ENCODE measurements around the gene NTNG1.

Gene NTNG1

GRCh38 chr1:107138166-107138565 lies 2.7 kb upstream of the NTNG1 start:
- Histone ChIP-seq H4K91ac (ENCODE audit: low read length) (no peak overlapping the region), H2BK5ac (ENCODE audit: low read depth, low read length, poor library complexity, severe bottlenecking) (no peak overlapping the region), H3K9me3 (ENCODE audit: control insufficient read depth, low read length) (no peaks in the 10 kb centered on the region), H3K4me2 (ENCODE audit: low read length, poor library complexity, severe bottlenecking) (no peak overlapping the region), H2BK120ac (ENCODE audit: low read depth, low read length) (no peak overlapping the region), H4K8ac (ENCODE audit: low read length) (no peak overlapping the region), H3K18ac (ENCODE audit: low read depth in 1 of 2, low read length in 2 of 2) (no peak overlapping the region), H3K27ac (ENCODE audit: low read length, poor library complexity, severe bottlenecking) (no peak overlapping the region), H3K14ac (ENCODE audit: low read length in 2 of 2) (no peak overlapping the region), H3K27me3 (ENCODE audit: control insufficient read depth in 1 of 2, insufficient read depth in 1 of 2, low read length in 2 of 2) (no peaks in the 10 kb centered on the region), H3K4me3 (ENCODE audit: insufficient read depth in 1 of 2, low read depth in 1 of 2, low read length in 2 of 2) (no peak overlapping the region), H3K4ac (ENCODE audit: low read depth in 1 of 2, low read length in 2 of 2) (no peak overlapping the region), H2AFZ (ENCODE audit: low read depth, low read length) (no peak overlapping the region), H3K4me1 (ENCODE audit: control insufficient read depth, insufficient read depth, low read depth, low read length) (peaks cover 8% of the 10 kb centered on the region), H2BK15ac (ENCODE audit: low read depth, poor library complexity, severe bottlenecking) (no peak overlapping the region), H2AK5ac (ENCODE audit: low read length, severe bottlenecking) (no peak overlapping the region), H3K9ac (ENCODE audit: low read length) (no peak overlapping the region), H2BK12ac (ENCODE audit: low read length in 2 of 2) (no peak overlapping the region), H3K79me1 (replicated peaks; ENCODE audit: low read length, poor library complexity, severe bottlenecking) (no peaks in the 10 kb centered on the region), H3K36me3 (ENCODE audit: control insufficient read depth in 1 of 2, insufficient read depth in 2 of 2, low read depth in 1 of 2, low read length in 2 of 2) (no peaks in the 10 kb centered on the region), H3K23ac (ENCODE audit: low read length in 2 of 2) (no peak overlapping the region)
- DNase-seq, result no peak

GRCh38 chr1:107138767-107139445 lies 1.9 kb upstream of the NTNG1 start:
- Histone ChIP-seq H4K8ac (ENCODE audit: low read length) (no peak overlapping the region), H3K4me3 (ENCODE audit: insufficient read depth in 1 of 2, low read depth in 1 of 2, low read length in 2 of 2) (peak overlapping the region in 1 of 2 experiments; percentile 96), H3K36me3 (ENCODE audit: control insufficient read depth in 1 of 2, insufficient read depth in 2 of 2, low read depth in 1 of 2, low read length in 2 of 2) (no peaks in the 10 kb centered on the region), H3K23ac (ENCODE audit: low read length in 2 of 2) (no peak overlapping the region), H2BK12ac (ENCODE audit: low read length in 2 of 2) (no peak overlapping the region), H3K4me2 (ENCODE audit: low read length, poor library complexity, severe bottlenecking) (peak overlapping the region; percentile 28), H2BK120ac (ENCODE audit: low read depth, low read length) (no peak overlapping the region), H3K18ac (ENCODE audit: low read depth in 1 of 2, low read length in 2 of 2) (no peak overlapping the region), H4K91ac (ENCODE audit: low read length) (no peak overlapping the region), H3K9ac (ENCODE audit: low read length) (peak overlapping the region; percentile 90), H3K79me1 (replicated peaks; ENCODE audit: low read length, poor library complexity, severe bottlenecking) (no peaks in the 10 kb centered on the region), H2BK5ac (ENCODE audit: low read depth, low read length, poor library complexity, severe bottlenecking) (no peak overlapping the region), H3K14ac (ENCODE audit: low read length in 2 of 2) (no peak overlapping the region), H3K9me3 (ENCODE audit: control insufficient read depth, low read length) (no peaks in the 10 kb centered on the region), H2AK5ac (ENCODE audit: low read length, severe bottlenecking) (no peak overlapping the region), H2BK15ac (ENCODE audit: low read depth, poor library complexity, severe bottlenecking) (no peak overlapping the region), H3K27me3 (ENCODE audit: control insufficient read depth in 1 of 2, insufficient read depth in 1 of 2, low read length in 2 of 2) (no peaks in the 10 kb centered on the region), H3K27ac (ENCODE audit: low read length, poor library complexity, severe bottlenecking) (peak overlapping the region; percentile 69), H2AFZ (ENCODE audit: low read depth, low read length) (no peak overlapping the region), H3K4ac (ENCODE audit: low read depth in 1 of 2, low read length in 2 of 2) (no peak overlapping the region), H3K4me1 (ENCODE audit: control insufficient read depth, insufficient read depth, low read depth, low read length) (peaks cover 8% of the 10 kb centered on the region)
- no peak for DNase-seq
- 40% methylated on average over 3 of the region's 3 CpGs for WGBS

- DNase-seq, result peak; percentile 21
- Histone ChIP-seq H3K23ac (ENCODE audit: low read length in 2 of 2) (no peak overlapping the region), H3K4me2 (ENCODE audit: low read length, poor library complexity, severe bottlenecking) (peak overlapping the region; percentile 86), H2BK12ac (ENCODE audit: low read length in 2 of 2) (no peak overlapping the region), H4K91ac (ENCODE audit: low read length) (no peak overlapping the region), H3K9ac (ENCODE audit: low read length) (peak overlapping the region; percentile 90), H2AFZ (ENCODE audit: low read depth, low read length) (no peak overlapping the region), H3K4ac (ENCODE audit: low read depth in 1 of 2, low read length in 2 of 2) (no peak overlapping the region), H2BK15ac (ENCODE audit: low read depth, poor library complexity, severe bottlenecking) (no peak overlapping the region), H2AK5ac (ENCODE audit: low read length, severe bottlenecking) (no peak overlapping the region), H3K27me3 (ENCODE audit: control insufficient read depth in 1 of 2, insufficient read depth in 1 of 2, low read length in 2 of 2) (no peaks in the 10 kb centered on the region), H3K9me3 (ENCODE audit: control insufficient read depth, low read length) (no peaks in the 10 kb centered on the region), H3K27ac (ENCODE audit: low read length, poor library complexity, severe bottlenecking) (peak overlapping the region; percentile 63), H3K79me1 (replicated peaks; ENCODE audit: low read length, poor library complexity, severe bottlenecking) (no peaks in the 10 kb centered on the region), H4K8ac (ENCODE audit: low read length) (no peak overlapping the region), H3K4me3 (ENCODE audit: insufficient read depth in 1 of 2, low read depth in 1 of 2, low read length in 2 of 2) (peak overlapping the region; percentile 74 to 96), H3K4me1 (ENCODE audit: control insufficient read depth, insufficient read depth, low read depth, low read length) (peaks cover 8% of the 10 kb centered on the region), H3K14ac (ENCODE audit: low read length in 2 of 2) (no peak overlapping the region), H2BK5ac (ENCODE audit: low read depth, low read length, poor library complexity, severe bottlenecking) (no peak overlapping the region), H3K18ac (ENCODE audit: low read depth in 1 of 2, low read length in 2 of 2) (no peak overlapping the region), H2BK120ac (ENCODE audit: low read depth, low read length) (no peak overlapping the region), H3K36me3 (ENCODE audit: control insufficient read depth in 1 of 2, insufficient read depth in 2 of 2, low read depth in 1 of 2, low read length in 2 of 2) (no peaks in the 10 kb centered on the region)
- WGBS, result 1% methylated on average over 50 of the region's 53 CpGs
Measured at GRCh38 chr1:107139833-107140702, 771 bp upstream of the NTNG1 start.

- 0% methylated on average over 23 of the region's 41 CpGs for WGBS
- Histone ChIP-seq H4K91ac (ENCODE audit: low read length) (no peak overlapping the region), H3K23ac (ENCODE audit: low read length in 2 of 2) (no peak overlapping the region), H3K27ac (ENCODE audit: low read length, poor library complexity, severe bottlenecking) (no peak overlapping the region), H2BK12ac (ENCODE audit: low read length in 2 of 2) (no peak overlapping the region), H3K79me1 (replicated peaks; ENCODE audit: low read length, poor library complexity, severe bottlenecking) (no peaks in the 10 kb centered on the region), H3K4me1 (ENCODE audit: control insufficient read depth, insufficient read depth, low read depth, low read length) (peaks cover 8% of the 10 kb centered on the region), H2BK15ac (ENCODE audit: low read depth, poor library complexity, severe bottlenecking) (no peak overlapping the region), H2BK120ac (ENCODE audit: low read depth, low read length) (no peak overlapping the region), H2AK5ac (ENCODE audit: low read length, severe bottlenecking) (no peak overlapping the region), H3K36me3 (ENCODE audit: control insufficient read depth in 1 of 2, insufficient read depth in 2 of 2, low read depth in 1 of 2, low read length in 2 of 2) (no peaks in the 10 kb centered on the region), H3K9ac (ENCODE audit: low read length) (peak overlapping the region; percentile 90), H3K4me2 (ENCODE audit: low read length, poor library complexity, severe bottlenecking) (peak overlapping the region; percentile 86), H3K4me3 (ENCODE audit: insufficient read depth in 1 of 2, low read depth in 1 of 2, low read length in 2 of 2) (peak overlapping the region; percentile 74 to 96), H2BK5ac (ENCODE audit: low read depth, low read length, poor library complexity, severe bottlenecking) (no peak overlapping the region), H3K27me3 (ENCODE audit: control insufficient read depth in 1 of 2, insufficient read depth in 1 of 2, low read length in 2 of 2) (no peaks in the 10 kb centered on the region), H2AFZ (ENCODE audit: low read depth, low read length) (no peak overlapping the region), H3K9me3 (ENCODE audit: control insufficient read depth, low read length) (no peaks in the 10 kb centered on the region), H3K18ac (ENCODE audit: low read depth in 1 of 2, low read length in 2 of 2) (peak overlapping the region in 1 of 2 experiments; percentile 3), H3K14ac (ENCODE audit: low read length in 2 of 2) (no peak overlapping the region), H3K4ac (ENCODE audit: low read depth in 1 of 2, low read length in 2 of 2) (no peak overlapping the region), H4K8ac (ENCODE audit: low read length) (no peak overlapping the region)
- no peak for DNase-seq
Measured at GRCh38 chr1:107141491-107142126, 770 bp downstream of the NTNG1 start.
